Purkinje cell (primary cell): Measurements from ENCODE around the gene TMED8. TPM values are rescaled to one million over a fixed set of nuclear protein-coding genes. Genes with fewer than 3 reads are reported as not detected.

Experiments used
- polyA plus RNA-seq: library from polyadenylated mRNA; unstranded; fragments of >200 nt; fragmentation: Nextera tagmentation; gene quantifications from 2 replicates; pipeline ENCODE4 v1.2.1, GENCODE V29; 2014

Gene TMED8, protein sequence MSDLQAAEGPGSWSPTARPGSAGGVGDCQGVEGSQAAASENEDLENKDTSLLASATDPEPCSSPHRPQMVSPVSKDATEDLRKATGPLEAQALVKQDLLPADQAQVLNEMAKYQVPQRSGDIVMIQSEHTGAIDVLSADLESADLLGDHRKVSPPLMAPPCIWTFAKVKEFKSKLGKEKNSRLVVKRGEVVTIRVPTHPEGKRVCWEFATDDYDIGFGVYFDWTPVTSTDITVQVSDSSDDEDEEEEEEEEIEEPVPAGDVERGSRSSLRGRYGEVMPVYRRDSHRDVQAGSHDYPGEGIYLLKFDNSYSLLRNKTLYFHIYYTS
- 50.6 and 64.2 TPM in 2 replicates for polyA plus RNA-seq

DNA sequence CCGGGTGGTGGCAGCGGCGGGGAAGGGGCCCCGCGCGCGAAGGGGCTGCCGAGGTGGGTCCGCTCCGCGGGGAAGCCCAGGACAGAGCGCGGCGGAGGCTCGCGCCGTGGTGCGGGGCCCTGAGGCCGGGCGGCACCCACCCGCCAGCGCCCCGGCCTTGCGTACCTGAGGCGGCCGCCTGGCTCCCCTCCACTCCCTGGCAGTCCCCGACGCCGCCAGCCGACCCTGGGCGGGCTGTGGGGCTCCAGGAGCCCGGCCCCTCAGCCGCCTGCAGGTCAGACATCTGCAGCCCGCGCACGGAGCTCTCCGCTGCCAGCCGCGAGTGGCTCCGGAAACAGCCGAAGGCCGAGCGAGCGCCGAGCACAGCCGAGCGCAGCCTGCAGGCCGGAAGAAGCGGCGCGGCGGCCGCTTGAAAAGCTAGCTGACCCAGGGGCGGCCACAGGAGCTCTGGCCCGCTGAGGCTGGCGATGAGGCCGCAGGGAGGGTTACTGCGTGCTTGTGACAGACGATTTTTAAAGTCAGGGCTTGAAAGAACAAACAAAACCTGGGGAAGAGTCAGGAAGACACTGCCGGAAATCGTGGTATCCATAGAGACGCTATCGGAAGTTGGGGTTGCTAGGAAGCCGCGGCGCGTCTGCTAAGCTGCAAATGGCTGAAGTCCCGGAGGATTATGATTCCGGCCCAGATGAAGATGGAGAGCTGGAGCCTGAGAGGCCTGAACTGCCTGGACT, at the start of gene TMED8, which contains the start of gene SAMD15:
TSS of gene TMED8 (minus strand) at position 324 of the 731 bp plus-strand sequence. CDS start at position 283, 41 bp downstream.
TSS of gene SAMD15 (plus strand) at position 609 of the 731 bp plus-strand sequence. CDS start at position 649, 40 bp downstream.

DNA sequence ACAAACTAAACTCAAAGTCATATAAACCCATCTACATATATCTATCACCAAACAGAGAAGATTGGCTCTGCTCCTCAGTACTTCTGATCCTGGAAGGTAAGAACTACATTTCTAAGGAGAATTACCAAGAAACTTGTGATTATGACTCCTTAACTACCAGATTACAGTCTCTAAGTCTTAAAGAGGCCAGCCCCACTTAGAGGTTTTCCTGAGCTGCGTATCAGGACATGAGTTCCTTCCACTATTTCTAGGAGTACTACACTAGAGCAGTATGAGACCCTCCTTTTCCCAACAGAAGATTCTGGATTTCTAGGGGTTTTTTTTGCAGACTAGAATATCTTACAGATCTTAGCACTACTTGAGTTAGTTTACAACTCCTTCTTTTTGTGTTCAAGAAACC, 46.5 kb upstream of the TMED8 start, which contains the start of gene NOXRED1:
TSS of gene NOXRED1 (minus strand) at position 101 of the 400 bp plus-strand sequence. CDS start 634 bp downstream, outside the sequence.

DNA sequence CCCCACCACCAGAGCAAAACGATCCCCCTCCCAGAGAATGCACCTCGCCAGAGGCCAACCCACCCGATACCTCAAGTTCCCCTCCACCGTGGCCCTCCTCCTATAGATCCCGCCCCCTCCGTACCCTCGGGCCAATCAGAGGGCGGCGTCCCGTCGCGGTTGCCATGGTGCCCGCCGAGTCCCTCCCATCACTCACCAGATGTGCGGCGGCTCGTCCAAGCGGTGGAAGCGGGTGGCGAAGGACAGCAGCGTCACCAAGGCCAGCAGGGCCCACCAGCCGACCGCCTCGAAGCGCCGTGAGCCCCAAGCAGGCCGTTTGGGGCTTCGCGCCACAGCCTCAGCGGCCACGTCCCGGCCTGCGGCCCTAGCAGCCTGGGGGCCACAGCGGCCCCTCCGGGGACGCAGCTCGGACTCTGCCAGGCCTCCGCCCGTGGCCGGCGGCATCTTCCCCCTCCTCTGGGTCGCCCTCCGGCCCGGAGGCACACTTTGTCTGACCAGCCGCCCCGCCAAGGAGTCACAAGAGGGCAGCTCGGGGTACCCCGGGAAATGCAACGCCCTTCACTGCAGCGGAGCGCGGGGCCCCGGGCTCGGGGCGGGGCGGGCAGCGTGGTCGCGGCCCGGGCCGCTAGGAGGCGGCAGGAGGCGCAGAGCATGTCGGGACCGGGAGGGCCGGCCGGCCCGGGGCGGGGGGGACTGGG, 56.5 kb downstream of the TMED8 start, which contains the start of gene POMT2:
TSS of gene POMT2 (minus strand) at position 646 of the 698 bp plus-strand sequence. CDS start at position 444, 202 bp downstream.

Other genes with a start within 250 kb of the TMED8 start
- 0.71 and 3.5 TPM in 2 replicates for gene ZDHHC22, start 235.3 kb downstream of the TMED8 start, polyA plus RNA-seq
- gene TMEM63C, start 195.3 kb downstream of the TMED8 start, polyA plus RNA-seq: 0.29 and 0.54 TPM in 2 replicates
- 0.59 TPM in 1 of 2 replicates, not detected in the other for gene NGB, start 105.9 kb downstream of the TMED8 start, polyA plus RNA-seq
- gene POMT2, start 56.2 kb downstream of the TMED8 start, polyA plus RNA-seq: 0.62 and 1.1 TPM in 2 replicates
- gene GSTZ1, start 56.1 kb downstream of the TMED8 start, polyA plus RNA-seq: 3.2 and 6.5 TPM in 2 replicates
- 37.4 and 37.8 TPM in 2 replicates for gene SAMD15, start 285 bp upstream of the TMED8 start, polyA plus RNA-seq
- gene NOXRED1, start 46.4 kb upstream of the TMED8 start, polyA plus RNA-seq: 0.60 TPM in 1 of 2 replicates, not detected in the other
- 13.4 and 19.5 TPM in 2 replicates for gene VIPAS39, start 80.5 kb upstream of the TMED8 start, polyA plus RNA-seq
- 247 and 323 TPM in 2 replicates for gene AHSA1, start 81.0 kb upstream of the TMED8 start, polyA plus RNA-seq
- gene ISM2, start 121.7 kb upstream of the TMED8 start, polyA plus RNA-seq: not detected in 2 replicates
- gene SPTLC2, start 239.5 kb upstream of the TMED8 start, polyA plus RNA-seq: 30.0 and 41.5 TPM in 2 replicates